ENCODE measurements around the gene GYPE.
"Not testable (repeated sequence)": the region's sequence is repeated elsewhere in the genome, so short reads cannot be mapped to it uniquely, and the experiment has no call there.

GRCh38 chr4:143907811-143908210, 2.5 kb upstream of the GYPE start:
- TF ChIP-seq CTCF (IDR thresholded peaks at IDR 0.05; ENCODE audit: low read depth, low read length, poor library complexity, severe bottlenecking): peak; percentile 41
- TF ChIP-seq EZH2phosphoT487 (IDR thresholded peaks at IDR 0.05; ENCODE audit: borderline replicate concordance, low read length): not testable (repeated sequence)
